AG04450 (cell line): ENCODE results near the gene CSTF1. TPM values are rescaled to one million over a fixed set of nuclear protein-coding genes. Genes with fewer than 3 reads are reported as not detected.
A peak's percentile ranks its signal among the peaks of the same experiment; 100 is the strongest.

Experiments
- CTCF ChIA-PET: fragments of 300-600, 350-600 bp; formaldehyde crosslinking; extraction: SDS; loops from one replicate; lab custom pipeline; 2022; ENCODE audit warnings: antibody characterized with exemption, inconsistent platforms; lab: Charles Lee
- POLR2A ChIA-PET: fragments of 350-600 bp; formaldehyde crosslinking; extraction: SDS; loops from one replicate; lab custom pipeline; 2021; ENCODE audit warnings: antibody characterized with exemption, inconsistent platforms; lab: Yijun Ruan, JAX
- DNase-seq: peaks from one replicate; pipeline ENCODE4 v3.0.0-alpha.2; 2011; ENCODE audit warnings: low read depth, low spot score
- H3K27ac ChIP-seq: one replicate; pipeline ENCODE4 v1.5.1; 2012; ENCODE audit warnings: low read depth, low read length, control low read depth
- H3K27me3 ChIP-seq: one replicate; pipeline ENCODE4 v1.6.0; 2012; ENCODE audit warnings: low read length; ENCODE audit not compliant: control insufficient read depth, insufficient read depth
- H3K4me3 ChIP-seq: 2 replicates; pipeline ENCODE4 v1.5.1; 2011; ENCODE audit warnings: mild to moderate bottlenecking, low read depth, low read length, control low read depth
- H3K9me3 ChIP-seq: 2 replicates; pipeline ENCODE4 v1.5.1; 2012; ENCODE audit warnings: low read length; ENCODE audit not compliant: control insufficient read depth, insufficient read depth
- CTCF ChIP-seq: IDR thresholded peaks from 2 replicates; pipeline ENCODE4 v1.5.1; 2011; ENCODE audit warnings: low read depth, low read length, control low read depth, inconsistent platforms
- polyA plus RNA-seq: library from polyadenylated mRNA; depleted of rRNA; stranded (reverse); fragments of >200 nt; gene quantifications from 2 replicates; pipeline ENCODE4 v1.2.3, GENCODE V29; 2011

The CSTF1 gene
- polyA plus RNA-seq, 1 experiment = 74.4 TPM

GRCh38 chr20:56423211-56423610 lies 30.8 kb downstream of the CSTF1 start:
- ChIA-PET CTCF (no interaction called here), POLR2A (interaction anchor here (0.8 to 2.4 kb wide), 5 partner anchors 8 to 31 kb away, joined by 4 to 16 read pairs (median 7); partner anchors contain the start of genes AURKA, CASS4 and CSTF1)
- H3K27ac ChIP-seq = peak overlapping the region; percentile 78

GRCh38 chr20:56423886-56424285 lies 31.4 kb downstream of the CSTF1 start:
- ChIA-PET CTCF (no interaction called here), POLR2A (interaction anchor here (0.7 to 2.4 kb wide), 4 partner anchors 9 to 32 kb away, joined by 4 to 16 read pairs (median 8); partner anchors contain the start of genes AURKA and CASS4)
- Histone ChIP-seq H3K27ac (no peak overlapping the region), H3K4me3 (no peak overlapping the region), H3K27me3 (no peaks in the 10 kb centered on the region), H3K9me3 (no peaks in the 10 kb centered on the region)
- no peak for TF ChIP-seq CTCF
- DNase-seq = no peak

More at GRCh38 chr20:56423211-56423610, 30.8 kb downstream of the CSTF1 start:
- no peak for TF ChIP-seq CTCF
- Histone ChIP-seq H3K9me3 (no peaks in the 10 kb centered on the region), H3K4me3 (no peak overlapping the region), H3K27me3 (no peaks in the 10 kb centered on the region)
- DNase-seq = no peak

DNA sequence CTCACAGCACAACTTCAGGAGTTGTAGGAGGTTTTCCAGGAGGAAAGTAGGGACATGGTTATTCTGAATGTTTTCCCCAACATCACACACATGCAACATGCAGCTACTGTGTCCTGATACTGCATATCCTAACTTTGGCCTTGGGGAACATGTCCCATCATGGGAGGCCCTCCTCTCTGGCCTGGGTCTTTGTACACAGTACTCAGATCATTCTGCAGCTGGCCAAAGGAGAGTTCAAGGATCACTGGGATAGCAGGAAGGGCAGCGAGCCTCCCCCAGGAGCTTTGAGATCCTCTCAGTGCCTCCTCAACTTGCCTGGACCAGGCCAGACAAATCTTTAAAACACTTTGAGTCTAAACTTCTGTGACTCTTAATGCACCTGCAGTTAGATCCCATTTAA lies 32.5 kb downstream of the CSTF1 start:
- H3K27me3 ChIP-seq = no peaks in the 10 kb centered on the region
- no peaks in the 10 kb centered on the region for H3K9me3 ChIP-seq
- DNase-seq = no peak
- no peak overlapping the region for H3K4me3 ChIP-seq
- no peak overlapping the region for H3K27ac ChIP-seq
- CTCF ChIA-PET = no interaction called here
- no peak for TF ChIP-seq CTCF
- POLR2A ChIA-PET = interaction anchor here (1.0 kb wide), 1 partner anchor 9 kb away, joined by 4 read pairs; no protein-coding TSS in a partner anchor

DNA sequence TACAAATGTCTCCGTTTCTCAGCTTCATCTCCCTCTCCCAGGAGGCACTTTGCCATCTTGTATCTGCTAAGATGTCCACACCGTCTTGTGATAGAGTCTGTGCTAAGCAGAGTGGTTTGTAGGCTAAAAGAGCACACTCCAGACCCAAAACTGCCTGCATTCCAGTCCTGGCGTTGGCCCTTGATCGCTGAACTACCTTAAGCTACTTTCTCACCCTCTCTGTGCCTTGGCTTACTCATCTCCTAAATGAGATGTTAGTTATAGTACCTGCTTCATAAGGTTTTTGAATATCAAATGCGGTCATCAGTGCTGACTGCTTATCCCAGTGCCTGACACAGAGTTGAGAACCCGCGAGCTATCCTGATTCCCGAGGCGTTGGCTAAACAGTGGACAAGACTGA lies 33.6 kb downstream of the CSTF1 start:
- Histone ChIP-seq H3K27me3 (no peaks in the 10 kb centered on the region), H3K9me3 (no peaks in the 10 kb centered on the region), H3K4me3 (no peak overlapping the region), H3K27ac (no peak overlapping the region)
- no peak for TF ChIP-seq CTCF
- ChIA-PET POLR2A (interaction anchor here (1.2 kb wide), 1 partner anchor 14 kb away, joined by 5 read pairs; the partner anchor contains the start of gene CASS4), CTCF (interaction anchor here (1.5 kb wide), 1 partner anchor 12 kb away, joined by 3 read pairs; no protein-coding TSS in a partner anchor)
- no peak for DNase-seq

DNA sequence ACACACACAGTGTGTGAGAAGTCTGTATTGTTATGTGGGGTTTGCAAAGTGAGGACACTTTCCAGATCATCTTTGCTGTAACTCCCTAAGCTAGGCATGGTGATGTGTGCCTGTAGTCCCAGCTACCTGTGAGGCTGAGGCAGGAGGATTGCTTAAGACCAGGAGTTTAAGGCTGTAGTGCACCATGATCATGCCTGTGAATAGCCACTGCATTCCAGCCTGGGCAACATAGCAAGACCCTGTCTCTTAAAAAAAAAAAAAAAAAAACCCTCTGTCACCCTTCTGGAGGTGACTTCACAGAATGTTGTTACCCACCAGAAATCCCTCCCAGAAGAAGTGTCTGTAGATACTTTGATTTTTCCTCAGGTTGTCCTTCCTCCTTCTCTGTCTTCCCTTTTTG lies 34.5 kb downstream of the CSTF1 start:
- TF ChIP-seq CTCF = no peak
- POLR2A ChIA-PET = interaction anchor here (1.2 kb wide), 1 partner anchor 15 kb away, joined by 5 read pairs; the partner anchor contains the start of gene CASS4
- Histone ChIP-seq H3K4me3 (no peak overlapping the region), H3K27ac (no peak overlapping the region), H3K27me3 (no peaks in the 10 kb centered on the region), H3K9me3 (no peaks in the 10 kb centered on the region)
- CTCF ChIA-PET = interaction anchor here (1.5 to 2.3 kb wide), 2 partner anchors 8 to 13 kb away, joined by 3 to 5 read pairs; no protein-coding TSS in a partner anchor
- no peak for DNase-seq
